DMS153 (cell line): Measurements from ENCODE around the gene PTPRD.
A peak's percentile ranks its signal among the peaks of the same experiment; 100 is the strongest.

Experiments
- DNase-seq: peaks from one replicate; lab custom pipeline; 2025; lab: John Stamatoyannopoulos, UW

PTPRD gene

GRCh38 chr9:8825585-8826147 lies 1787.1 kb downstream of the PTPRD start:
- DNase-seq: no peak

DNA sequence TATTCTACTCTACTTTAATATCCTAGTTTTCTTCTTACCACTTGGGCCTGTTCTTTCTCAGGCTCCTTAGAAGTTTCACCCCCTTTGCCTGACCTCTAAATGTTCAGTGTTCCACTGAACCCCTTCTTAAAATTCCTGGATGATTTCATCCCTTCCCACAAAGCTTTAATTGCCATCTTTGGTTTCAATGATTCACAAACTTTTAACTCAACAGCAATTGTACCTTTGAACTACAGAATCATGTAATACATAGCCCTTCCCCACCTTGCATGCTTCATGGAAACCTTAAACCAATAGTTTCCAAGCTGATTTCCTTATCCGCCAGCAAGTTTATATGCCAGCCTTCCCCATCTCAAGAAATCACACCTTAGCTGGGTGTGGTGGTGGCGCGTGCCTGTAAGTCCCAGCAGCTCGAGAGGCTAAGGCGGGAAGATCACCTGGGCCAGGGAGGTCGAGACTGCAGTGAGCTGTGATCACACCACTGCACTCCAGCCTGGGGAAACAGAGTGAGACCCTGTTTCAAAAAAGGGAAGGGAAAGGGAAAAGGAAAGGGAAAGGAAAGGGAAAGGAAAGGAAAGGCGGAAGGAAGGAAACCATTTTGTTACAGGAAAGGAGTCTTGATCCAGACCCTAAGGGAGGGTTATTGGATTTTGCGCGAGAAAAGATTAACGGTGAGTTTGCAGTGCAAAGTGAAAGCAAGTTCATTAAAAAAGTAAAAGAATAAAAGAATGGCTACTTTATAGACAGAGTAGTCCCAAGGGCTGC lies 1789.5 kb downstream of the PTPRD start:
- DNase-seq: no peak

GRCh38 chr9:8822667-8823025 lies 1790.2 kb downstream of the PTPRD start:
- DNase-seq: no peak

GRCh38 chr9:8821910-8822666 lies 1790.7 kb downstream of the PTPRD start:
- no peak for DNase-seq

DNA sequence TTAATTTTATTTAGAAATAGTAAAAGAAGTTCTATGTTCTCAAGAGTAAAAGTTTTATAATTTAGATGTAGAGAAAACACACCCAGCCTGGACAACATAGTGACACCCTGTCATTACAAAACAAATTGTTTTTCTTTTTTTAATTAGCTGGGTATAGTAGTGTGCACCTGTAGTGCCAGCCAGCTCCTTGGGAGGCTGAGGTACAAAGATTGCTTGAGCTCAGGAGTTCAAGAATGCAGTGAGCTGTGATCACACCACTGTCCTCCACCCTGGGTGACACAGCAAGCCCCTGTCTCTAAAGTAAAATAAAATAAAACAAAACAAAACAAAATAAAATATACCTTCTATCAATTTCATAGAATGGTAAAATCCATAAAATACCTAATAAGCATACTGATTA lies 1795.5 kb downstream of the PTPRD start:
- DNase-seq: no peak

DNA sequence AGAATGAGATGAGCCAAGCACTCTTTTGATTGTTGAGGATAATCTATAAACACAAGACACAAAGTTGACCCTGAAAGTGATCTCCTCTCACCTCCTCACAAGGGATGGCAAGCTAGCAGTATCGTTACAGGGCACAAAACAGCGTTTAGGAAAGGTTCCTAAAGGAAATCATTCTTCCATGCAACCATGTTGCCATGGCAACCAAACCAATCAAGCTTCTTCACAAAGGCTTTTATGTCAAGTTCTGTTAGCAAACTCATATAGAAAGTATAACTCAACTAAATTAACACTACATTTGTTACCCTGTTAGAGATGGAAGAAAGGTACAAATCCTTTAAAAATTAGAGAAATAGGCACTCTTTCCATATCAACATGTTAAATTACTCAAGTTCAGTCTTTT lies 1796.4 kb downstream of the PTPRD start:
- DNase-seq: peak; percentile 64

DNA sequence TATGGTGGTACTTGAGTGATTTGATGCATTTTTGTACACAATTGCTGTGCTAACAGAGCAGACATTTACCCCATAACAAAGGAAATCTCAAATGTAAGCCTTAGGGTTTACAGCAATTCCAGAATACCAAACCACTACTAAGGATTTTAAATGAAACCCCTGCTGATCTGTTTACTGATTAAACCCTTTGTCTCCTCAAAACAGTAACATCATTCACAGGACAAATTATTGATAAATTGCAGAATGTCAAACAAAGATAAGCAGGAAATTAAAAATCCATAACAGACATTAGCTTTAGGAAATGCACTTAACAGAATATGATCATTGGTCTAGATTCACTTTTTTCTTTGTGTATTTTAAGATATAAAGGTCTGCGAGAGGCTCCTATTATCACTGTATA lies 1796.9 kb downstream of the PTPRD start:
- no peak for DNase-seq

GRCh38 chr9:8815219-8815618 lies 1797.6 kb downstream of the PTPRD start:
- no peak for DNase-seq

- no peak for DNase-seq
Observed at GRCh38 chr9:8812888-8813287, 1799.9 kb downstream of the PTPRD start.

DNA sequence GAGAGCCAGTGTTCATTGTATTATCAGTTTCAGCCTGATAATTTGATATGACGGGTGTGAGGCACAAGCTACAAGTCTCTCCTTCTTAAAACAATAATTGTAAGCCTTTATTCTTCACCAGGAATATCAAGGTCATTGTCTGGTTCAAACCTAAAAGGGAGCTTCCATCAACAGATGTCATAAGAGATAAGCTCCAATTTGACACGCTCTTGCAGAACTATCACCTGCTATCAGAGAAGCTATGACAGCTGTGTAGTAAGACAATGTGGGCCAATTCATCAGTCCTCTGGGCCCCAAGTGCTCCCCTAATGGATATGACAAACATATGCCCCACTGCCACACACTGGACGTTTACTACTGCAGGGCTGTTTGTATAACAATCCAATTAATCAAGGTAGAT lies 1803.1 kb downstream of the PTPRD start:
- no peak for DNase-seq

- no peak for DNase-seq
Observed at GRCh38 chr9:8806150-8806549, 1806.7 kb downstream of the PTPRD start.

- no peak for DNase-seq
Observed at GRCh38 chr9:8804613-8805012, 1808.2 kb downstream of the PTPRD start.

- DNase-seq: no peak
Observed at GRCh38 chr9:8802242-8802641, 1810.6 kb downstream of the PTPRD start.

DNA sequence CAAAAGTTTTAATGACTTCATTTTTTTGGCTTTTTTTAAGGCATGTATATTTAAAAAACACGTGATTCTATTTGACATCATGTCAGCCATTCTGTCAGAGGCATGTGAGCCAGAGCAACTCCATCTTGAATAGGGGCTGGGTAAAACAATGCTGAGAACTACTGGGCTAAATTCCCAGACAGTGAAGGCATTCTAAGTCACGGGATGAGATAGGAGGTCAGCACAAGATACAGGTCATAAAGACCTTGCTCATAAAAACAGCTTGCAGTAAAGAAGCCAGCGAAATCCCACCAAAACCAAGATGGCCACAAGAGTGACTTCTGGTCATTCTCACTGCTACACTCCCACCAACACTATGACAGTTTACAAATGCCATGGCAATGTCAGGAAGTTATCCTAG lies 1812.6 kb downstream of the PTPRD start:
- DNase-seq: no peak

- no peak for DNase-seq
Observed at GRCh38 chr9:8799615-8800014, 1813.2 kb downstream of the PTPRD start.

- DNase-seq: no peak
Observed at GRCh38 chr9:8799206-8799605, 1813.6 kb downstream of the PTPRD start.

DNA sequence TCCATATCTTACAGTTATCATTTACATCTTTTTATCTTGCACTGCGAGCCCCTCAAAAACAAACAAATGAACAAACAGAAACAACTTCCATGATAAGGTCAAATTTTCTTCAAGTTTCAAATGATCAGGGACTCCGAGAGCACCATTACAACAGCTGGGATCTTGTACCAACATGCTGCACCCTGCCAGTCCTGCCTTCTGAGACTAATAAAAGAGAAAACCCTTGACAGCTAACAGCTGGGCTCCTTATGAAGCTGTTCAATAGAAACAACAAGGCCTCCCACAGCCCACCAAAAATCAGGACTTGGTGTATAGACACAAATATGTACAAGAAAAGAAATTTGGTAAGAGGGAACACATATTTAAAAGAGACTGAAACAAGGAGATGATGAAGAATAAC lies 1828.0 kb downstream of the PTPRD start:
- no peak for DNase-seq

DNA sequence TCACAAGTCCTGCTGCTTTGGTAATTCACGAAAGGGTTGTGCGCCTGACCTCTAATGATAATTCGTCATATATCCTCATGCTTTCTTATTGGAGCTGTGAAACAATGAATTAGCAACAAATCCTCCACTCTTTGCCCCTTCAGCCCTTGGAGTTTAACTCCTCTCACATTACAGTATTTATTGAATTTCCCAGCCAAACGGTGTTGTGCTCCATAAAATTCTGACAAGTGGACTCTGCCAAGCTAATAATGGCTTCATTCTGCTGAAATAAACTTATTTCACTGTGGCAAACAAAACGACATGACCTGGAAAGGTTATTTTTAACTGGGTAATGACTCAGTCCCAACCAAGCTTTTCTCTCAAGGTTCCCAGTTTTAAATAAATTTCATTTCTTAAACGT lies 1828.9 kb downstream of the PTPRD start:
- DNase-seq: no peak

GRCh38 chr9:8782237-8782636 lies 1830.6 kb downstream of the PTPRD start:
- DNase-seq: no peak

- no peak for DNase-seq
Observed at GRCh38 chr9:8781458-8781857, 1831.3 kb downstream of the PTPRD start.

GRCh38 chr9:8780386-8780785 lies 1832.4 kb downstream of the PTPRD start:
- no peak for DNase-seq

- no peak for DNase-seq
Observed at GRCh38 chr9:8779478-8779877, 1833.3 kb downstream of the PTPRD start.

DNA sequence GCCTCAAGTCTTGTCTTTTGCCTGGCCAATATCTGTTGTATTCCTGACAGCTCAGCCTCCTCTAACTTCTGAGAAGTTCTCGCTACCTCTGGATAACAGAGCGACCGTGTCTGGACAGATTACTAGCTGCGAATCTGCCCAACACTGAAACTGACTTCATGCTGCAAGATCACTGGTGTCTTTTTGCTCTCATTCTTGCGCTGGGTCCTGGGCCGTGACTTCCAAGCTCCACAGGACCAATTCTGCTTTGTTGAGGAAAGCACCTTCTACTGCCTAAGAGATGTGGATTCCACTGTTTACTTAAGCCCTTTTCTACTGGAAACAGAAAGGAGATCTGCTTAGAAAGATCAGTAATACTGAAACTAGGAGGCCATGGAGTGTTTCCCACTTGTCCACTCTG lies 1834.4 kb downstream of the PTPRD start:
- no peak for DNase-seq
